Osteoblast (primary cell): ENCODE measurements around the gene PIK3C2B. TPM values are rescaled to one million over a fixed set of nuclear protein-coding genes. Genes with fewer than 3 reads are reported as not detected.

Source experiments
- DNase-seq: peaks from one replicate; pipeline ENCODE4 v3.0.0; 2011; ENCODE audit warnings: low spot score, mixed read lengths; ENCODE audit not compliant: insufficient read length; ENCODE audit errors: missing footprints
- H2AFZ ChIP-seq: 2 replicates; pipeline ENCODE4 v1.6.0; 2011; ENCODE audit warnings: mild to moderate bottlenecking, low read length
- H3K27ac ChIP-seq: 2 replicates; pipeline ENCODE4 v1.5.1; 2011; ENCODE audit warnings: mild to moderate bottlenecking, low read depth, low read length, moderate library complexity
- H3K27me3 ChIP-seq: 2 replicates; pipeline ENCODE4 v1.6.0; 2012; ENCODE audit warnings: mild to moderate bottlenecking, control low read depth, inconsistent platforms, low read length, moderate library complexity; ENCODE audit not compliant: insufficient read depth
- H3K36me3 ChIP-seq: 2 replicates; pipeline ENCODE4 v1.5.1; 2011; ENCODE audit warnings: mild to moderate bottlenecking, low read length, control low read depth, moderate library complexity; ENCODE audit not compliant: insufficient read depth
- H3K4me1 ChIP-seq: 2 replicates; pipeline ENCODE4 v1.5.1; 2011; ENCODE audit warnings: mild to moderate bottlenecking, low read length, control low read depth, moderate library complexity; ENCODE audit not compliant: insufficient read depth
- H3K4me2 ChIP-seq: 2 replicates; pipeline ENCODE4 v1.6.0; 2011; ENCODE audit warnings: mild to moderate bottlenecking, low read length; ENCODE audit not compliant: insufficient read depth
- H3K4me3 ChIP-seq: fragments of 200-600 bp; sonication (generic); 3 replicates; pipeline ENCODE4 v1.5.1; 2012; ENCODE audit warnings: mild to moderate bottlenecking, low read length, inconsistent platforms; ENCODE audit not compliant: insufficient read depth
- H3K79me2 ChIP-seq: 2 replicates; pipeline ENCODE4 v1.6.0; 2012; ENCODE audit warnings: mild to moderate bottlenecking, low read length, control low read depth, inconsistent platforms; ENCODE audit not compliant: insufficient read depth
- H3K9me3 ChIP-seq: 2 replicates; pipeline ENCODE4 v1.5.1; 2011; ENCODE audit warnings: low read depth, low read length, control low read depth
- H4K20me1 ChIP-seq: 2 replicates; pipeline ENCODE4 v1.6.0; 2012; ENCODE audit warnings: mild to moderate bottlenecking, low read length, control low read depth; ENCODE audit not compliant: insufficient read depth
- total RNA-seq: library from RNA; depleted of rRNA; stranded (reverse); fragments of >200 nt; gene quantifications from 2 replicates; pipeline ENCODE4 v1.2.3, GENCODE V29; 2012
- TF ChIP-seq, protein P1 (sequence below): IDR thresholded peaks from 2 replicates; pipeline ENCODE4 v1.5.1; 2011; ENCODE audit warnings: mild to moderate bottlenecking, low read depth, low read length, moderate library complexity; ENCODE audit errors: extremely low read depth

PIK3C2B gene
- total RNA-seq, 1 donor = 0.36 TPM

DNA sequence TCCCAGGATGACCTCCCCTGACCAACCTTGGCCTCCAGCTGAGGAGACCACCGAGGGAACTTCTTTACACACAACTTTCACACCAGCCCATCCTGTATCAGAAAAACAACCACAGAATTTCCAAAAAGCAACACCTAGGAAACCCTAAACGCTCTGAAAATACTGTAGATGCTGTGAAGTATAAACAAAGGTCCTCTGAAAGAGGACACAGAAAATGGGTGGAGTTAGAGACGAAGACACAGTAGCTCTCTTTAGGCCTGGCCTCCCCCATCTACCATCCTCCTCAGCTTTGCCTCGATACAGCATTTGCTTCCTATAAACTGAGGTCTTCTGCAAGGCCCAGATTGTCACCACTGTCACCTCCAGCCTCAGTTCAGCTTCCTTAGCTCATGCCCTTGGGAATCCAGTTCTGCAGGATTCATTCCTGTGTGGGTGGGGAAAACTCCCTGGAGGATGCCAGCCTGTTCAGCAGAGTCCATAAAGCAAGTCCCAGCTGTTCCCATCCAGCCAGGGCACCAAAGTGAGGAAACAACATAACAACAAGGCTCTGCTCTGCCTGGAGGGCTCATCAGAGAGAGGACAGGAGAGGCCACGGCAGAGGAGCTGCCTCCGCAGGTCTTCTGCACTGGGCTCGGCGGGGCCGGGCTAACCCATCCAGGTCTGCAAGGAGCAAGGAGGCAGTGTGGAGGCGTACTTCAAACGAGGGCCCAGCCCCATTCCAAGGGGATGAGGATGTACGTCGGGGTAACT, 15.0 kb downstream of the PIK3C2B start:
- no peak overlapping the region for H3K27ac ChIP-seq
- no peaks in the 10 kb centered on the region for H3K9me3 ChIP-seq
- no peaks in the 10 kb centered on the region for H4K20me1 ChIP-seq
- no peak overlapping the region for H2AFZ ChIP-seq
- no peak for DNase-seq
- H3K79me2 ChIP-seq = no peaks in the 10 kb centered on the region
- H3K4me1 ChIP-seq = no peaks in the 10 kb centered on the region
- H3K4me2 ChIP-seq = no peak overlapping the region
- no peaks in the 10 kb centered on the region for H3K36me3 ChIP-seq
- H3K27me3 ChIP-seq = peaks cover 43% of the 10 kb centered on the region
- no peak overlapping the region for H3K4me3 ChIP-seq
- TF ChIP-seq, protein P1, sequence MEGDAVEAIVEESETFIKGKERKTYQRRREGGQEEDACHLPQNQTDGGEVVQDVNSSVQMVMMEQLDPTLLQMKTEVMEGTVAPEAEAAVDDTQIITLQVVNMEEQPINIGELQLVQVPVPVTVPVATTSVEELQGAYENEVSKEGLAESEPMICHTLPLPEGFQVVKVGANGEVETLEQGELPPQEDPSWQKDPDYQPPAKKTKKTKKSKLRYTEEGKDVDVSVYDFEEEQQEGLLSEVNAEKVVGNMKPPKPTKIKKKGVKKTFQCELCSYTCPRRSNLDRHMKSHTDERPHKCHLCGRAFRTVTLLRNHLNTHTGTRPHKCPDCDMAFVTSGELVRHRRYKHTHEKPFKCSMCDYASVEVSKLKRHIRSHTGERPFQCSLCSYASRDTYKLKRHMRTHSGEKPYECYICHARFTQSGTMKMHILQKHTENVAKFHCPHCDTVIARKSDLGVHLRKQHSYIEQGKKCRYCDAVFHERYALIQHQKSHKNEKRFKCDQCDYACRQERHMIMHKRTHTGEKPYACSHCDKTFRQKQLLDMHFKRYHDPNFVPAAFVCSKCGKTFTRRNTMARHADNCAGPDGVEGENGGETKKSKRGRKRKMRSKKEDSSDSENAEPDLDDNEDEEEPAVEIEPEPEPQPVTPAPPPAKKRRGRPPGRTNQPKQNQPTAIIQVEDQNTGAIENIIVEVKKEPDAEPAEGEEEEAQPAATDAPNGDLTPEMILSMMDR = no peak

DNA sequence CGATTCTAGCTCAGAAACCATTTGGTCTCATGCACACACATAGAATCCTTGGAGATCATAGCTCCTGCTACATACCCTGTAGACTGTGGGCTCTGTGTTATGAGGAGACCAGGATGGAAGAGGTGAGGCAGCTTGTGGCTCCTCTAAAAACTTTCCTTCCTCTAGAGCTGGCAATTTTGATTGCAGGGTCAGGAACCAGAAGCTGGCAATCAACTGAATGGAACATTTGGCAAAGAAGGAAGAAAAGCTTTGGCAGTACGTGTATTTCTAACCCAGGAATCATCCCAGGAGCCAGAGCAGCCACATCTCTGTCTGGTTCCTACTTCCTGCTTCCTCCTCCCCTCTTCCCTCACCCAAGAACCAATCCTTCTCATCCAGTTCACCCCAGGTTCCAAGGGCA, 15.7 kb downstream of the PIK3C2B start:
- Histone ChIP-seq H3K4me1 (no peaks in the 10 kb centered on the region), H3K79me2 (no peaks in the 10 kb centered on the region), H3K36me3 (no peaks in the 10 kb centered on the region), H3K27me3 (peaks cover 45% of the 10 kb centered on the region), H2AFZ (no peak overlapping the region), H4K20me1 (no peaks in the 10 kb centered on the region), H3K9me3 (no peaks in the 10 kb centered on the region), H3K4me3 (no peak overlapping the region), H3K27ac (no peak overlapping the region), H3K4me2 (no peak overlapping the region)
- no peak for DNase-seq
- TF ChIP-seq, protein P1 = no peak

GRCh38 chr1:204478172-204478899, 16.3 kb downstream of the PIK3C2B start:
- Histone ChIP-seq H3K36me3 (no peaks in the 10 kb centered on the region), H3K27ac (no peak overlapping the region), H3K4me3 (no peak overlapping the region), H2AFZ (no peak overlapping the region), H3K9me3 (no peaks in the 10 kb centered on the region), H3K4me2 (no peak overlapping the region), H3K4me1 (no peaks in the 10 kb centered on the region), H4K20me1 (no peaks in the 10 kb centered on the region), H3K27me3 (peaks cover 50% of the 10 kb centered on the region), H3K79me2 (no peaks in the 10 kb centered on the region)
- TF ChIP-seq, protein P1 = no peak
- DNase-seq = no peak

- no peaks in the 10 kb centered on the region for H3K79me2 ChIP-seq
- H3K36me3 ChIP-seq = no peaks in the 10 kb centered on the region
- H3K4me2 ChIP-seq = no peak overlapping the region
- no peaks in the 10 kb centered on the region for H3K4me1 ChIP-seq
- TF ChIP-seq, protein P1 = no peak
- H2AFZ ChIP-seq = no peak overlapping the region
- H4K20me1 ChIP-seq = no peaks in the 10 kb centered on the region
- H3K4me3 ChIP-seq = no peak overlapping the region
- peaks cover 53% of the 10 kb centered on the region for H3K27me3 ChIP-seq
- no peak for DNase-seq
- no peaks in the 10 kb centered on the region for H3K9me3 ChIP-seq
- no peak overlapping the region for H3K27ac ChIP-seq
Measured at GRCh38 chr1:204477036-204477740, 17.4 kb downstream of the PIK3C2B start.
